H1 (cell line): Measurements from ENCODE around the gene AMIGO2. TPM values are rescaled to one million over a fixed set of nuclear protein-coding genes. Genes with fewer than 3 reads are reported as not detected.

Experiments
- CTCF ChIA-PET: fragments of 300-600 bp; sonication (Branson Sonifier 250); formaldehyde crosslinking; loops from one replicate; lab custom pipeline; 2021; ENCODE audit not compliant: partially characterized antibody; lab: Charles Lee
- POLR2A ChIA-PET: fragments of 300-600 bp; sonication (Branson Sonifier 250); formaldehyde crosslinking; loops from one replicate; lab custom pipeline; 2021; ENCODE audit warnings: inconsistent platforms; ENCODE audit not compliant: partially characterized antibody; lab: Charles Lee
- DNase-seq, 2 experiments: peaks; one replicate each; pipeline versions ENCODE4 v3.0.0 to v3.0.0-alpha.2; 2010 to 2022; ENCODE audit warnings: low spot score in 2 of 2, low read depth in 1 of 2, mixed read lengths in 1 of 2
- FAIRE-seq: peaks from 2 replicates; lab custom pipeline; 2011; peaks lifted over from hg19 to GRCh38; lab: Jason Lieb, UNC
- H2AFZ ChIP-seq: 2 replicates; pipeline ENCODE4 v1.8.1; 2012; ENCODE audit warnings: low read length, inconsistent platforms
- H2AK5ac ChIP-seq: 2 replicates; pipeline ENCODE4 v1.6.1; 2013; ENCODE audit warnings: low read depth, low read length
- H2BK120ac ChIP-seq: replicated peaks from 2 replicates; pipeline ENCODE3; 2013; ENCODE audit warnings: low read depth, low read length, inconsistent platforms
- H2BK12ac ChIP-seq: 2 replicates; pipeline ENCODE4 v1.6.1; 2013; ENCODE audit warnings: low read depth, low read length
- H2BK15ac ChIP-seq: 2 replicates; pipeline ENCODE4 v1.6.1; 2013; ENCODE audit warnings: low read length
- H2BK20ac ChIP-seq: 2 replicates; pipeline ENCODE4 v1.6.1; 2013; ENCODE audit warnings: low read length
- H2BK5ac ChIP-seq: 2 replicates; pipeline ENCODE4 v1.6.1; 2013; ENCODE audit warnings: low read depth, low read length
- H3K14ac ChIP-seq: 2 replicates; pipeline ENCODE4 v1.6.1; 2013; ENCODE audit warnings: inconsistent platforms; ENCODE audit not compliant: insufficient read length
- H3K18ac ChIP-seq: 2 replicates; pipeline ENCODE4 v1.6.1; 2013; ENCODE audit warnings: low read length; ENCODE audit errors: extremely low read depth
- H3K23ac ChIP-seq: 2 replicates; pipeline ENCODE4 v1.6.1; 2013; ENCODE audit warnings: inconsistent platforms; ENCODE audit not compliant: insufficient read length
- H3K23me2 ChIP-seq: 2 replicates; pipeline ENCODE4 v1.6.1; 2013; ENCODE audit warnings: low read depth, low read length
- H3K27ac ChIP-seq: 2 replicates; pipeline ENCODE4 v1.6.1; 2011; ENCODE audit warnings: low read depth, low read length, inconsistent platforms
- H3K27me3 ChIP-seq, 4 experiments: replicated peaks in 1 of 4; 1 replicate in 1 of 4; 2 replicates in 3 of 4; pipeline versions ENCODE4 v1.6.1 to v1.8.1; 2011 to 2013; ENCODE audit warnings: low read length in 3 of 4, mild to moderate bottlenecking in 3 of 4, inconsistent platforms in 2 of 4, mixed read lengths in 2 of 4, moderate library complexity in 1 of 4; ENCODE audit not compliant: control insufficient read depth in 3 of 4, insufficient read depth in 3 of 4; ENCODE audit errors: extremely low read depth in 1 of 4
- H3K36me3 ChIP-seq, 4 experiments: 2 replicates each; pipeline versions ENCODE4 v1.6.1 to v1.8.1; 2011 to 2013; ENCODE audit warnings: mild to moderate bottlenecking in 4 of 4, low read length in 3 of 4, moderate library complexity in 2 of 4, control low read depth in 1 of 4, inconsistent platforms in 1 of 4; ENCODE audit not compliant: insufficient read depth in 4 of 4, control insufficient read depth in 2 of 4
- H3K4ac ChIP-seq: replicated peaks from 2 replicates; pipeline ENCODE3; 2013; ENCODE audit warnings: low read length, low read depth, mixed read lengths, inconsistent platforms; ENCODE audit not compliant: insufficient read length
- H3K4me1 ChIP-seq, 4 experiments: replicated peaks in 1 of 4; 1 replicate in 1 of 4; 2 replicates in 3 of 4; pipeline versions ENCODE4 v1.6.1 to v1.8.1; 2011 to 2013; ENCODE audit warnings: low read length in 3 of 4, inconsistent platforms in 2 of 4, mixed read lengths in 1 of 4; ENCODE audit not compliant: insufficient read depth in 4 of 4, control insufficient read depth in 3 of 4
- H3K4me2 ChIP-seq, 2 experiments: 2 replicates each; pipeline versions ENCODE4 v1.6.1 to v1.8.1; 2011 to 2013; ENCODE audit warnings: low read depth in 2 of 2, low read length in 2 of 2, control low read depth in 1 of 2, inconsistent platforms in 1 of 2, mild to moderate bottlenecking in 1 of 2; ENCODE audit not compliant: insufficient read depth in 1 of 2
- H3K4me3 ChIP-seq, 4 experiments: fragments of 200-600, 300-600 bp in 1 of 4; sonication (generic), shearing (Covaris generic), sonication (Bioruptor Twin) in 1 of 4; 2 replicates each; pipeline versions ENCODE4 v1.5.1 to v1.8.1; 2011 to 2016; ENCODE audit warnings: low read length in 4 of 4, low read depth in 3 of 4, control low read depth in 2 of 4, inconsistent platforms in 2 of 4, mild to moderate bottlenecking in 2 of 4, mixed read lengths in 1 of 4, moderate library complexity in 1 of 4; ENCODE audit not compliant: insufficient read depth in 2 of 4; ENCODE audit errors: extremely low read depth in 1 of 4
- H3K56ac ChIP-seq: replicated peaks from 2 replicates; pipeline ENCODE3; 2013; ENCODE audit warnings: low read depth, mild to moderate bottlenecking, mixed read lengths, low read length, inconsistent platforms; ENCODE audit not compliant: insufficient read length
- H3K79me1 ChIP-seq: 2 replicates; pipeline ENCODE4 v1.6.1; 2013; ENCODE audit warnings: low read depth, low read length, control low read depth
- H3K79me2 ChIP-seq, 2 experiments: 2 replicates each; pipeline versions ENCODE4 v1.6.1 to v1.8.1; 2012 to 2013; ENCODE audit warnings: low read length in 2 of 2, mild to moderate bottlenecking in 2 of 2, inconsistent platforms in 1 of 2; ENCODE audit not compliant: insufficient read depth in 2 of 2, control insufficient read depth in 1 of 2
- H3K9ac ChIP-seq, 4 experiments: replicated peaks in 1 of 4; 1 replicate in 1 of 4; 2 replicates in 3 of 4; pipeline versions ENCODE4 v1.6.1 to v1.8.1; 2011 to 2013; ENCODE audit warnings: low read depth in 3 of 4, low read length in 3 of 4, control low read depth in 2 of 4, mild to moderate bottlenecking in 2 of 4, moderate library complexity in 2 of 4, inconsistent platforms in 1 of 4; ENCODE audit errors: extremely low read depth in 1 of 4
- H3K9me3 ChIP-seq, 2 experiments: 2 replicates each; pipeline versions ENCODE4 v1.6.1 to v1.8.1; 2012 to 2013; ENCODE audit warnings: mild to moderate bottlenecking in 2 of 2, moderate library complexity in 2 of 2, control low read depth in 1 of 2, inconsistent platforms in 1 of 2, low read depth in 1 of 2, low read length in 1 of 2, mixed read lengths in 1 of 2; ENCODE audit not compliant: insufficient read depth in 2 of 2
- H4K20me1 ChIP-seq, 2 experiments: replicated peaks in 1 of 2; 2 replicates each; pipeline versions ENCODE3 to v1.8.1; 2011 to 2013; ENCODE audit warnings: inconsistent platforms in 2 of 2, low read length in 2 of 2, mild to moderate bottlenecking in 1 of 2; ENCODE audit not compliant: insufficient read depth in 2 of 2, control insufficient read depth in 1 of 2
- H4K5ac ChIP-seq: 2 replicates; pipeline ENCODE4 v1.6.1; 2013; ENCODE audit warnings: low read length, low read depth, mixed read lengths, inconsistent platforms; ENCODE audit not compliant: insufficient read length
- H4K8ac ChIP-seq: 2 replicates; pipeline ENCODE4 v1.8.0; 2013; ENCODE audit warnings: mild to moderate bottlenecking, moderate library complexity, low read length, inconsistent platforms; ENCODE audit not compliant: insufficient read depth; ENCODE audit errors: extremely low read depth
- H4K91ac ChIP-seq: replicated peaks from 2 replicates; pipeline ENCODE3; 2013; ENCODE audit warnings: low read length, mixed read lengths, inconsistent platforms; ENCODE audit not compliant: insufficient read length
- EZH2 ChIP-seq: fragments of 200-600 bp; sonication (generic); IDR thresholded peaks from 2 replicates; pipeline ENCODE4 v1.7.1; 2012; ENCODE audit warnings: low read depth, mild to moderate bottlenecking, moderate library complexity, low read length, inconsistent platforms; ENCODE audit not compliant: severe bottlenecking
- GTF2F1 ChIP-seq: IDR thresholded peaks from 2 replicates; pipeline ENCODE4 v1.6.1; 2012; ENCODE audit warnings: low read depth, low read length, improper control_type of control experiment, borderline replicate concordance
- KDM4A ChIP-seq: IDR thresholded peaks from one replicate; pipeline ENCODE4 v1.7.1; 2012; ENCODE audit warnings: low read depth, mild to moderate bottlenecking, moderate library complexity, low read length, inconsistent platforms; ENCODE audit not compliant: severe bottlenecking
- PHF8 ChIP-seq: fragments of 200-600 bp; sonication (generic); conservative IDR thresholded peaks from 2 replicates; pipeline ENCODE4 v1.7.1; 2012; ENCODE audit warnings: low read depth, mild to moderate bottlenecking, inconsistent platforms, low read length, moderate library complexity
- SIX5 ChIP-seq: IDR thresholded peaks from 2 replicates; pipeline ENCODE4 v1.6.1; 2011; ENCODE audit warnings: mild to moderate bottlenecking, low read depth, low read length
- SP1 ChIP-seq: IDR thresholded peaks from 2 replicates; pipeline ENCODE4 v1.6.1; 2011; ENCODE audit warnings: low read depth, low read length
- TEAD4 ChIP-seq: IDR thresholded peaks from 2 replicates; pipeline ENCODE4 v1.6.1; 2012; ENCODE audit warnings: low read depth, low read length, inconsistent platforms, mixed read lengths
- WGBS, 2 experiments: shearing (Covaris generic) in 1 of 2; methylation state at CpG; one replicate each; pipeline versions ENCODE4 v1.1.6 to v1.1.7; 2013 to 2015; ENCODE audit warnings: low lambda C conversion rate in 2 of 2, mixed read lengths in 2 of 2, inconsistent platforms in 1 of 2, low coverage in 1 of 2, missing lambda C conversion rate in 1 of 2; ENCODE audit not compliant: insufficient replicate concordance in 2 of 2, insufficient coverage in 1 of 2, insufficient read length in 1 of 2; ENCODE audit errors: extremely low coverage in 1 of 2, missing lambda C conversion rate in 1 of 2; 5-methylcytosine and 5-hydroxymethylcytosine counted together
- polyA plus RNA-seq, 7 experiments: library from polyadenylated mRNA; depleted of rRNA in 3 of 7; stranded (reverse) in 5 of 7; unstranded in 2 of 7; fragments of >200 nt in 5 of 7; fragments of 200-250 nt in 2 of 7; gene quantifications; 1 replicate in 5 of 7; 2 replicates in 1 of 7; 4 replicates in 1 of 7; pipeline versions ENCODE4 v1.2.1 to v1.2.3, GENCODE V29; 2011 to 2013; ENCODE audit warnings: missing spikeins in 2 of 7, mixed read lengths in 2 of 7
- total RNA-seq: library from RNA; stranded (reverse); fragmentation: NEBNext Ultra II Directional; extraction: Animal tissue kit (Norgen Biotek cat#: 25700); gene quantifications from 2 replicates; pipeline ENCODE4 v1.2.1, GENCODE V29; 2021
- TF ChIP-seq, protein P1 (sequence below): IDR thresholded peaks from 2 replicates; pipeline ENCODE4 v1.6.1; 2012; ENCODE audit warnings: inconsistent platforms
- TF ChIP-seq, protein P2 (sequence below): IDR thresholded peaks from 2 replicates; pipeline ENCODE4 v1.6.1; 2012; ENCODE audit warnings: inconsistent platforms
- TF ChIP-seq, protein P3 (sequence below): IDR thresholded peaks from 2 replicates; pipeline ENCODE4 v1.6.1; 2011; ENCODE audit warnings: low read length, improper control_type of control experiment

The AMIGO2 gene
- total and polyA plus RNA-seq, 2 of the 8 experiments (the other 6 are each of a cell fraction or from before 2014, with no cell fraction given): 1.7 to 3.3 TPM

DNA sequence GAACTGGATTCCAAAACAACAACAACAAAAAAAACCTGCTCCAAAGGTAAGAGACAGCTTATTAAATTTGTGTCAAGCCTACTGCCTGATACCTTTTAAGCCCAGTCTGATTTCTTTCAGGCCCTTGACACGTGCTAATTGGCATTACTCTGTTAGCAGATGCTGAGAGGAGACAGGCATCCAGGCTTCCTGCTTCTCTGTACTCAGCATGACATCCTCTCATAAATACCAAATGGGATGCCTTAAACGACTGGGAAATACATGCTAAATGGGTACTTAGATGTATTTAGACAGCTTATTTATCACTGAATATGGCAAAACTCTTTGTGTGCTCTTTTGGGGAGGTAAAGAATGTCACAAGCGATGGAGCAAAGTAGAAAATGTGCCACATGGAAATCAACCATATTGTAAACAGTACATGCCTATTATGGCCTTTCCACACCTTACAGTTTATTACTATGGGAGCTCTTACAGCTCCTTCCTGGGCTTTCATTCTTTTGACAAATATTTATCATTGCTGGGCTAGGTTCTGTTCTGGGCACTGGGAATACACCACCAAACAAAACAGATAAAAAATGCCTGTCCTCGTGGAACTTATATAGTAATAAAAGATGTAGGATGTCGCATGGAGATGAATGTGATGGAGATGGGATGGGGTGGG is 11.9 kb downstream of the AMIGO2 start:
- no peak for FAIRE-seq
- TF ChIP-seq, protein P1, sequence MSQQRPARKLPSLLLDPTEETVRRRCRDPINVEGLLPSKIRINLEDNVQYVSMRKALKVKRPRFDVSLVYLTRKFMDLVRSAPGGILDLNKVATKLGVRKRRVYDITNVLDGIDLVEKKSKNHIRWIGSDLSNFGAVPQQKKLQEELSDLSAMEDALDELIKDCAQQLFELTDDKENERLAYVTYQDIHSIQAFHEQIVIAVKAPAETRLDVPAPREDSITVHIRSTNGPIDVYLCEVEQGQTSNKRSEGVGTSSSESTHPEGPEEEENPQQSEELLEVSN: no peak
- no peak for TF ChIP-seq KDM4A
- TF ChIP-seq SP1: no peak
- no peak for TF ChIP-seq TEAD4
- no peak for TF ChIP-seq PHF8
- TF ChIP-seq EZH2: no peak
- no peak for TF ChIP-seq SIX5
- TF ChIP-seq, protein P2, sequence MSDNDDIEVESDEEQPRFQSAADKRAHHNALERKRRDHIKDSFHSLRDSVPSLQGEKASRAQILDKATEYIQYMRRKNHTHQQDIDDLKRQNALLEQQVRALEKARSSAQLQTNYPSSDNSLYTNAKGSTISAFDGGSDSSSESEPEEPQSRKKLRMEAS: no peak
- TF ChIP-seq, protein P3, sequence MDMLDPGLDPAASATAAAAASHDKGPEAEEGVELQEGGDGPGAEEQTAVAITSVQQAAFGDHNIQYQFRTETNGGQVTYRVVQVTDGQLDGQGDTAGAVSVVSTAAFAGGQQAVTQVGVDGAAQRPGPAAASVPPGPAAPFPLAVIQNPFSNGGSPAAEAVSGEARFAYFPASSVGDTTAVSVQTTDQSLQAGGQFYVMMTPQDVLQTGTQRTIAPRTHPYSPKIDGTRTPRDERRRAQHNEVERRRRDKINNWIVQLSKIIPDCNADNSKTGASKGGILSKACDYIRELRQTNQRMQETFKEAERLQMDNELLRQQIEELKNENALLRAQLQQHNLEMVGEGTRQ: no peak
- TF ChIP-seq GTF2F1: no peak

More for the DNA sequence above, 11.9 kb downstream of the AMIGO2 start:
- H2BK15ac ChIP-seq: no peak overlapping the region
- H3K27ac ChIP-seq: no peak overlapping the region
- no peak overlapping the region for H2AFZ ChIP-seq
- H3K14ac ChIP-seq: no peak overlapping the region
- H2AK5ac ChIP-seq: no peak overlapping the region
- H2BK12ac ChIP-seq: no peak overlapping the region
- H3K27me3 ChIP-seq: no peaks in the 10 kb centered on the region
- H3K9ac ChIP-seq: no peak overlapping the region
- H3K4me2 ChIP-seq: no peak overlapping the region
- 67% methylated on average over 5 of the region's 5 CpGs; no CpG with 5 or more reads in 1 of the 2 experiments for WGBS, 2 experiments
- ChIA-PET CTCF (interaction anchor here (0.6 to 1.8 kb wide), 6 partner anchors 26 to 674 kb away, joined by 3 to 5 read pairs (median 3); no protein-coding TSS in a partner anchor), POLR2A (interaction anchor here (1.3 kb wide), 1 partner anchor 11 kb away, joined by 5 read pairs; the partner anchor contains the start of gene PCED1B)
- no peak overlapping the region for H3K56ac ChIP-seq
- no peaks in the 10 kb centered on the region for H3K79me1 ChIP-seq
- no peak for DNase-seq
- no peak overlapping the region for H4K8ac ChIP-seq
- no peak overlapping the region for H4K5ac ChIP-seq
- no peaks in the 10 kb centered on the region for H3K9me3 ChIP-seq
- no peaks in the 10 kb centered on the region for H3K79me2 ChIP-seq
- H3K23me2 ChIP-seq: no peaks in the 10 kb centered on the region; the same call in 1 of the 2 replicates
- H3K4me1 ChIP-seq: peaks cover 0 to 14% (median 7%) of the 10 kb centered on the region in 4 experiments; a peak in 5 of 7 replicates
- no peak overlapping the region for H3K23ac ChIP-seq
- H4K20me1 ChIP-seq: no peaks in the 10 kb centered on the region
- H3K4me3 ChIP-seq: no peak overlapping the region
- no peak overlapping the region for H2BK120ac ChIP-seq
- H3K18ac ChIP-seq: no peak overlapping the region
- no peaks in the 10 kb centered on the region for H3K36me3 ChIP-seq
- no peak overlapping the region for H2BK5ac ChIP-seq
- no peak overlapping the region for H4K91ac ChIP-seq
- no peak overlapping the region for H2BK20ac ChIP-seq
- H3K4ac ChIP-seq: no peak overlapping the region
